ENCODE measurements around the gene ATRAID.

Gene ATRAID

GRCh38 chr2:27250652-27251379 lies 39.0 kb downstream of the ATRAID start:
- no peak for DNase-seq (ENCODE audit: low spot score)

- no peak for DNase-seq (ENCODE audit: low spot score)
Observed at GRCh38 chr2:27251766-27252165, 39.9 kb downstream of the ATRAID start.

- no peak for DNase-seq (ENCODE audit: low spot score)
Observed at GRCh38 chr2:27255187-27255586, 43.3 kb downstream of the ATRAID start.

- no peak for DNase-seq (ENCODE audit: low spot score)
Observed at GRCh38 chr2:27255660-27256059, 43.8 kb downstream of the ATRAID start.

- DNase-seq (ENCODE audit: low spot score), result no peak
Observed at GRCh38 chr2:27256855-27257454, 45.1 kb downstream of the ATRAID start.

- DNase-seq (ENCODE audit: low spot score), result no peak
Observed at GRCh38 chr2:27258051-27258450, 46.2 kb downstream of the ATRAID start.

- no peak for DNase-seq (ENCODE audit: low spot score)
Observed at GRCh38 chr2:27261241-27261925, 49.5 kb downstream of the ATRAID start.

GRCh38 chr2:27261926-27262298 lies 50.1 kb downstream of the ATRAID start:
- no peak for DNase-seq (ENCODE audit: low spot score)

- no peak for DNase-seq (ENCODE audit: low spot score)
Observed at GRCh38 chr2:27262379-27263286, 50.8 kb downstream of the ATRAID start, which contains the start of gene SLC30A3. Gene SLC30A3 (minus strand): TSS chr2:27263047. CDS start chr2:27262906, 141 bp downstream.

GRCh38 chr2:27263287-27264252 lies 51.7 kb downstream of the ATRAID start:
- no peak for DNase-seq (ENCODE audit: low spot score)

GRCh38 chr2:27264253-27264752 lies 52.5 kb downstream of the ATRAID start:
- no peak for DNase-seq (ENCODE audit: low spot score)

GRCh38 chr2:27264753-27265535 lies 53.1 kb downstream of the ATRAID start:
- DNase-seq (ENCODE audit: low spot score), result peak; percentile 59

GRCh38 chr2:27265536-27265870 lies 53.7 kb downstream of the ATRAID start:
- DNase-seq (ENCODE audit: low spot score), result no peak

Data from kidney tubule cell (primary cell).